HL-60 (cell line): ENCODE results near the gene CLPTM1L.
A peak's percentile ranks its signal among the peaks of the same experiment; 100 is the strongest.
"Not testable (repeated sequence)": the region's sequence is repeated elsewhere in the genome, so short reads cannot be mapped to it uniquely, and the experiment has no call there.

ENCODE experiments used
- DNase-seq, 2 experiments: peaks; one replicate each; pipeline ENCODE4 v3.0.0-alpha.2; 2010 to 2020; ENCODE audit warnings: low read depth in 1 of 2, low spot score in 1 of 2
- H3K27ac ChIP-seq: fragments of 250-450 bp; sonication (Bioruptor Pico); replicated peaks from 2 replicates; pipeline ENCODE4 v1.5.1; 2020; ENCODE audit warnings: mild to moderate bottlenecking, moderate library complexity
- H3K27me3 ChIP-seq: fragments of 250-450 bp; sonication (Bioruptor Pico); 2 replicates; pipeline ENCODE4 v1.5.1; 2021; ENCODE audit warnings: mild to moderate bottlenecking, moderate library complexity; ENCODE audit not compliant: insufficient read depth, poor library complexity, severe bottlenecking
- H3K4me3 ChIP-seq: replicated peaks from 2 replicates; pipeline ENCODE4 v1.5.1; 2011; ENCODE audit warnings: mild to moderate bottlenecking, control low read depth, low read length; ENCODE audit not compliant: insufficient read depth
- CTCF ChIP-seq: IDR thresholded peaks from one replicate; pipeline ENCODE4 v1.5.1; 2011; ENCODE audit warnings: low read length, control low read depth, inconsistent platforms; ENCODE audit not compliant: insufficient read depth
- GABPA ChIP-seq: IDR thresholded peaks from 2 replicates; pipeline ENCODE4 v1.6.1; 2012; ENCODE audit warnings: low read depth
- POLR2AphosphoS5 ChIP-seq: IDR thresholded peaks from 2 replicates; pipeline ENCODE4 v1.6.1; 2012; ENCODE audit warnings: low read depth
- REST ChIP-seq: IDR thresholded peaks from 2 replicates; pipeline ENCODE4 v1.6.1; 2012; ENCODE audit warnings: low read depth; ENCODE audit not compliant: insufficient replicate concordance
- SPI1 ChIP-seq: IDR thresholded peaks from 2 replicates; pipeline ENCODE4 v1.6.1; 2012; ENCODE audit warnings: low read depth, mild to moderate bottlenecking, borderline replicate concordance

CLPTM1L gene

GRCh38 chr5:1292846-1293415 lies 52.0 kb downstream of the CLPTM1L start:
- peak overlapping the region; percentile 36 for H3K4me3 ChIP-seq
- TF ChIP-seq CTCF (no peak), GABPA (no peak), SPI1 (no peak)
- peaks cover 6% of the 10 kb centered on the region for H3K27me3 ChIP-seq
- DNase-seq = no peak
- H3K27ac ChIP-seq = no peak overlapping the region

- no peak overlapping the region for H3K27ac ChIP-seq
- peak overlapping the region; percentile 20 for H3K4me3 ChIP-seq
Measured at GRCh38 chr5:1292139-1292538, 52.8 kb downstream of the CLPTM1L start.

GRCh38 chr5:1291611-1292080 lies 53.3 kb downstream of the CLPTM1L start:
- TF ChIP-seq GABPA = no peak
- no peak for TF ChIP-seq POLR2AphosphoS5
- TF ChIP-seq REST = no peak
- no peak for TF ChIP-seq SPI1
- TF ChIP-seq CTCF = no peak
- peak overlapping the region; percentile 20 for H3K4me3 ChIP-seq
- DNase-seq = no peak
- H3K27ac ChIP-seq = no peak overlapping the region
- peaks cover 6% of the 10 kb centered on the region for H3K27me3 ChIP-seq

More at GRCh38 chr5:1292139-1292538, 52.8 kb downstream of the CLPTM1L start:
- DNase-seq = no peak
- H3K27me3 ChIP-seq = peaks cover 6% of the 10 kb centered on the region
- TF ChIP-seq POLR2AphosphoS5 (no peak), CTCF (no peak), GABPA (no peak), REST (no peak), SPI1 (no peak)

GRCh38 chr5:1290956-1291355 lies 53.9 kb downstream of the CLPTM1L start:
- H3K4me3 ChIP-seq, H3K27ac ChIP-seq, H3K27me3 ChIP-seq, DNase-seq: not testable (repeated sequence)

GRCh38 chr5:1289559-1289958 lies 55.3 kb downstream of the CLPTM1L start:
- DNase-seq, H3K27ac ChIP-seq, H3K4me3 ChIP-seq, H3K27me3 ChIP-seq: not testable (repeated sequence)
